Psoas muscle (tissue), 8 donors: ENCODE data around the gene PHF24. TPM values are rescaled to one million over a fixed set of nuclear protein-coding genes. Genes with fewer than 3 reads are reported as not detected.

Source experiments
- ATAC-seq, 4 donors: fragments of 200-7000 bp; cut with Tn5 transposase; one replicate each; pipeline ENCODE4 v1.9.1; 2020; ENCODE audit warnings: moderate library complexity in 3 of 4, mild to moderate bottlenecking in 2 of 4
- DNase-seq, 2 donors: peaks; one replicate each; pipeline ENCODE4 v3.0.0-alpha.2; 2020
- H3K27ac ChIP-seq: fragments of 200-600 bp; one replicate; pipeline ENCODE4 v1.8.0; 2022
- H3K27me3 ChIP-seq, 3 donors: fragments of 200-600 bp in 1 of 3; one replicate each; pipeline versions ENCODE4 v1.6.1 to v1.8.0; 2013 to 2022; ENCODE audit warnings: low read length in 2 of 3, mild to moderate bottlenecking in 2 of 3, moderate library complexity in 1 of 3; ENCODE audit not compliant: insufficient read depth in 3 of 3
- H3K36me3 ChIP-seq, 2 donors: fragments of 200-600 bp in 1 of 2; one replicate each; pipeline versions ENCODE4 v1.6.1 to v1.8.0; 2013 to 2022; ENCODE audit warnings: low read depth in 1 of 2, mild to moderate bottlenecking in 1 of 2, moderate library complexity in 1 of 2; ENCODE audit not compliant: insufficient read depth in 1 of 2
- H3K4me1 ChIP-seq: fragments of 200-600 bp; one replicate; pipeline ENCODE4 v1.8.0; 2022
- H3K4me3 ChIP-seq: fragments of 200-600 bp; one replicate; pipeline ENCODE4 v1.8.0; 2022; ENCODE audit warnings: mild to moderate bottlenecking
- H3K9me3 ChIP-seq: fragments of 200-600 bp; one replicate; pipeline ENCODE4 v1.8.0; 2022
- CTCF ChIP-seq: fragments of 200-600 bp; IDR thresholded peaks from one replicate; pipeline ENCODE4 v1.8.0; 2022; ENCODE audit warnings: antibody characterized with exemption
- WGBS, 3 donors: extraction: QIAGEN DNeasy Blood & Tissue Kit; methylation state at CpG; one replicate each; pipeline versions ENCODE4 v1.1.6 to v1.1.7; 2013; 5-methylcytosine and 5-hydroxymethylcytosine counted together
- intact Hi-C, 2 donors: fragments of 100-400 bp; cut with DNase I; formaldehyde crosslinking; loops; one replicate each; pipeline versions ENCODE4 v1.11.0 to v1.14.2; 2022
- polyA plus RNA-seq, 3 donors: library from polyadenylated mRNA; stranded (reverse); fragments of 200-250 nt; gene quantifications; one replicate each; pipeline ENCODE4 v1.2.3, GENCODE V29; 2013
- total RNA-seq, 4 donors: library from RNA; stranded (reverse); fragmentation: NEBNext Ultra II Directional in 2 of 4; extraction: Animal tissue kit (Norgen Biotek cat#: 25700) in 2 of 4; gene quantifications; one replicate each; pipeline versions ENCODE4 v1.2.1 to v1.2.4, GENCODE V29; 2021 to 2023
- donor health status: healthy with polysubstance abuse.
- donor health status: DM: no; HTN: no; CAD: no; lungs with moderate emphysema.
- donor health status: Bipolar disorder and iron deficiency.
- donor health status: healthy.
- donor health status: DM: yes; HTN: yes; CAD: no.
- donor health status: DM: no; HTN: no; CAD: no.
- donor health status: DM: no; HTN: no; CAD: no.
- donor health status: DM: yes; HTN: yes; CAD: no.

The PHF24 gene
- total and polyA plus RNA-seq, 7 donors: 0.03 to 0.11 (median 0.04) TPM; not detected in 3

GRCh38 chr9:34964458-34964857 is 6.4 kb downstream of the PHF24 start:
- no peak for TF ChIP-seq CTCF
- ATAC-seq (no peak), DNase-seq (no peak)
- no peaks in the 10 kb centered on the region for H3K4me1 ChIP-seq
- H3K9me3 ChIP-seq: no peaks in the 10 kb centered on the region
- intact Hi-C loops: no loop called here
- peaks cover 6 to 38% (median 10%) of the 10 kb centered on the region in 3 donors for H3K27me3 ChIP-seq
- no peak overlapping the region for H3K4me3 ChIP-seq
- WGBS, 3 donors: 69 to 78% (median 70%) methylated on average over 3 of the region's 3 CpGs
- no peak overlapping the region for H3K27ac ChIP-seq
- H3K36me3 ChIP-seq: no peaks in the 10 kb centered on the region

- Histone ChIP-seq H3K27ac (no peak overlapping the region), H3K36me3 (no peaks in the 10 kb centered on the region), H3K27me3 (peaks cover 0 to 8% (median 0%) of the 10 kb centered on the region in 3 donors), H3K4me1 (no peaks in the 10 kb centered on the region), H3K4me3 (no peak overlapping the region), H3K9me3 (no peaks in the 10 kb centered on the region)
- no peak for ATAC-seq
- TF ChIP-seq CTCF: no peak
- WGBS, 3 donors: 93 to 94% (median 93%) methylated on average over 21 of the region's 21 CpGs
- intact Hi-C loops: no loop called here
- no peak for DNase-seq
Measured at GRCh38 chr9:34971146-34971811, 13.2 kb downstream of the PHF24 start.

GRCh38 chr9:34974664-34975063 is 16.6 kb downstream of the PHF24 start:
- H3K27me3 ChIP-seq: no peaks in the 10 kb centered on the region
- no peak overlapping the region for H3K4me3 ChIP-seq
- intact Hi-C loops: no loop called here
- no peak for DNase-seq
- ATAC-seq: no peak
- 85 to 99% (median 87%) methylated on average over 2 of the region's 2 CpGs for WGBS, 3 donors
- H3K9me3 ChIP-seq: no peaks in the 10 kb centered on the region
- no peaks in the 10 kb centered on the region for H3K4me1 ChIP-seq
- no peak for TF ChIP-seq CTCF
- H3K36me3 ChIP-seq: no peaks in the 10 kb centered on the region
- H3K27ac ChIP-seq: no peak overlapping the region

GRCh38 chr9:34976441-34976840 is 18.4 kb downstream of the PHF24 start:
- ATAC-seq (no peak), DNase-seq (no peak)
- Histone ChIP-seq H3K9me3 (no peaks in the 10 kb centered on the region), H3K27ac (no peak overlapping the region), H3K36me3 (no peaks in the 10 kb centered on the region), H3K27me3 (no peaks in the 10 kb centered on the region), H3K4me1 (no peaks in the 10 kb centered on the region), H3K4me3 (no peak overlapping the region)
- intact Hi-C loops: no loop called here
- TF ChIP-seq CTCF: no peak
- WGBS, 3 donors: 86 to 91% (median 88%) methylated on average over 11 of the region's 11 CpGs

GRCh38 chr9:34976992-34977391 is 18.9 kb downstream of the PHF24 start:
- WGBS, 3 donors: 85 to 89% (median 86%) methylated on average over 11 of the region's 11 CpGs
- no peaks in the 10 kb centered on the region for H3K27me3 ChIP-seq
- no peak for ATAC-seq
- no peaks in the 10 kb centered on the region for H3K4me1 ChIP-seq
- H3K9me3 ChIP-seq: no peaks in the 10 kb centered on the region
- no peaks in the 10 kb centered on the region for H3K36me3 ChIP-seq
- no peak overlapping the region for H3K4me3 ChIP-seq
- DNase-seq: no peak
- no peak for TF ChIP-seq CTCF
- intact Hi-C loops: no loop called here
- no peak overlapping the region for H3K27ac ChIP-seq
